MM.1S (cell line): ENCODE results near the gene CERS6.

ENCODE experiments used
- EZH2 ChIP-seq: fragments of 300-600 bp; sonication (generic); optimal IDR thresholded peaks from 2 replicates; pipeline ENCODE3; 2017; ENCODE audit warnings: low read depth, mild to moderate bottlenecking, antibody characterized with exemption, low read length, mixed read lengths
- EZH2phosphoT487 ChIP-seq: fragments of 300-600 bp; sonication (generic); IDR thresholded peaks from 2 replicates; pipeline ENCODE4 v1.6.1; 2018; ENCODE audit warnings: antibody characterized with exemption, low read length
- TF ChIP-seq, protein P1 (sequence below): fragments of 300-600 bp; sonication (generic); IDR thresholded peaks from 2 replicates; pipeline ENCODE4 v1.5.1; 2016; ENCODE audit warnings: antibody characterized with exemption, low read length, mixed read lengths

DNA sequence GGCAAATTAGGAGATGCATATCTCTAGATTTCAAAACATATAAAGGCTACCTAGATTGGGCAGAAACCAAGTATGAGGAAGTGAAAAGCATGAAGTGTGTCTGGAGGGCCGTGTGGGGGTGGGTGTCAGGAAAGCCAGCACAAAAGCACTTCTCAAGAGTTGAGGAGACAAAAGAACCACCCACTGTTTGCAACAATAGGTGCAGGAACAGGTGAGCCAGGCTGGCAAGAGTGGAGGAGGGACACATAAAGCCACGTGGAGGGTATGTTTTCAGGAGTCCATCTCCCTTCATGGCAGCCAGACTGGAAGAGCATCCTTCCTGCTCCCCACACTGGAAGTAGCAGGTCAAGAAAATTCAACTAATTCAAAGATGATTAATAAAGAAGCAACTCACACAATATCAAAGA, 96.4 kb downstream of the CERS6 start:
- TF ChIP-seq, protein P1, sequence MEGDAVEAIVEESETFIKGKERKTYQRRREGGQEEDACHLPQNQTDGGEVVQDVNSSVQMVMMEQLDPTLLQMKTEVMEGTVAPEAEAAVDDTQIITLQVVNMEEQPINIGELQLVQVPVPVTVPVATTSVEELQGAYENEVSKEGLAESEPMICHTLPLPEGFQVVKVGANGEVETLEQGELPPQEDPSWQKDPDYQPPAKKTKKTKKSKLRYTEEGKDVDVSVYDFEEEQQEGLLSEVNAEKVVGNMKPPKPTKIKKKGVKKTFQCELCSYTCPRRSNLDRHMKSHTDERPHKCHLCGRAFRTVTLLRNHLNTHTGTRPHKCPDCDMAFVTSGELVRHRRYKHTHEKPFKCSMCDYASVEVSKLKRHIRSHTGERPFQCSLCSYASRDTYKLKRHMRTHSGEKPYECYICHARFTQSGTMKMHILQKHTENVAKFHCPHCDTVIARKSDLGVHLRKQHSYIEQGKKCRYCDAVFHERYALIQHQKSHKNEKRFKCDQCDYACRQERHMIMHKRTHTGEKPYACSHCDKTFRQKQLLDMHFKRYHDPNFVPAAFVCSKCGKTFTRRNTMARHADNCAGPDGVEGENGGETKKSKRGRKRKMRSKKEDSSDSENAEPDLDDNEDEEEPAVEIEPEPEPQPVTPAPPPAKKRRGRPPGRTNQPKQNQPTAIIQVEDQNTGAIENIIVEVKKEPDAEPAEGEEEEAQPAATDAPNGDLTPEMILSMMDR: no peak
- TF ChIP-seq EZH2phosphoT487 (no peak), EZH2 (no peak)
